ENCODE measurements around the gene RALBP1. TPM values are rescaled to one million over a fixed set of nuclear protein-coding genes. Genes with fewer than 3 reads are reported as not detected.

The RALBP1 gene
- polyA plus RNA-seq, 1 donor from 2014 or later: 30.0 TPM

GRCh38 chr18:9453283-9453682, 22.0 kb upstream of the RALBP1 start:
- H3K36me3 ChIP-seq (ENCODE audit: insufficient read depth, low read length): no peaks in the 10 kb centered on the region
- no peaks in the 10 kb centered on the region for H3K79me2 ChIP-seq (replicated peaks; ENCODE audit: insufficient read depth, low read length)
- H3K27me3 ChIP-seq (ENCODE audit: insufficient read depth, low read depth, low read length): no peaks in the 10 kb centered on the region
- TF ChIP-seq TAF1 (IDR thresholded peaks at IDR 0.05; ENCODE audit: low read depth) (no peak), EP300 (conservative IDR thresholded peaks at IDR 0.05; ENCODE audit: poor library complexity, severe bottlenecking) (no peak)
- no peak overlapping the region for H3K9ac ChIP-seq (ENCODE audit: low read length)
- no peaks in the 10 kb centered on the region for H3F3A ChIP-seq (ENCODE audit: insufficient read depth, low read length, poor library complexity, severe bottlenecking)
- H3K27ac ChIP-seq (ENCODE audit: low read length): no peak overlapping the region
- H2AFZ ChIP-seq (ENCODE audit: low read depth, low read length): no peak overlapping the region
- no peaks in the 10 kb centered on the region for H4K20me1 ChIP-seq (ENCODE audit: insufficient read depth)
- H3K4me2 ChIP-seq (ENCODE audit: low read length): no peak overlapping the region
- no peaks in the 10 kb centered on the region for H3K9me3 ChIP-seq (ENCODE audit: low read length)
- H3K4me3 ChIP-seq (ENCODE audit: low read length): no peak overlapping the region
- no peaks in the 10 kb centered on the region for H3K9me2 ChIP-seq (ENCODE audit: insufficient read depth, low read length)

- no peaks in the 10 kb centered on the region for H3K9me3 ChIP-seq (ENCODE audit: low read length)
- no peak overlapping the region for H3K4me3 ChIP-seq (ENCODE audit: low read length)
- H3K79me2 ChIP-seq (replicated peaks; ENCODE audit: insufficient read depth, low read length): no peaks in the 10 kb centered on the region
- no peak for TF ChIP-seq RAD21 (conservative IDR thresholded peaks at IDR 0.05)
- TF ChIP-seq SMC3 (conservative IDR thresholded peaks at IDR 0.05; ENCODE audit: poor library complexity): no peak
- TF ChIP-seq EP300 (conservative IDR thresholded peaks at IDR 0.05; ENCODE audit: poor library complexity, severe bottlenecking): no peak
- no peak for TF ChIP-seq TAF1 (IDR thresholded peaks at IDR 0.05; ENCODE audit: low read depth)
- no peak for TF ChIP-seq EZH2 (IDR thresholded peaks at IDR 0.05; ENCODE audit: borderline replicate concordance, insufficient read depth, low read length, poor library complexity, severe bottlenecking)
- no peak for TF ChIP-seq POLR2AphosphoS5 (IDR thresholded peaks at IDR 0.05)
- TF ChIP-seq CTCF (IDR thresholded peaks at IDR 0.05; ENCODE audit: poor library complexity, severe bottlenecking): no peak
- no peak for TF ChIP-seq MXI1 (conservative IDR thresholded peaks at IDR 0.05; ENCODE audit: poor library complexity, severe bottlenecking)
- TF ChIP-seq REST (IDR thresholded peaks at IDR 0.05; ENCODE audit: borderline replicate concordance): no peak
- H3F3A ChIP-seq (ENCODE audit: insufficient read depth, low read length, poor library complexity, severe bottlenecking): no peaks in the 10 kb centered on the region
- H4K20me1 ChIP-seq (ENCODE audit: insufficient read depth): no peaks in the 10 kb centered on the region
- no peaks in the 10 kb centered on the region for H3K27me3 ChIP-seq (ENCODE audit: insufficient read depth, low read depth, low read length)
- H3K9ac ChIP-seq (ENCODE audit: low read length): no peak overlapping the region
- H3K4me2 ChIP-seq (ENCODE audit: low read length): no peak overlapping the region
- H3K27ac ChIP-seq (ENCODE audit: low read length): no peak overlapping the region
- H3K9me2 ChIP-seq (ENCODE audit: insufficient read depth, low read length): no peaks in the 10 kb centered on the region
- no peaks in the 10 kb centered on the region for H3K36me3 ChIP-seq (ENCODE audit: insufficient read depth, low read length)
- no peak overlapping the region for H2AFZ ChIP-seq (ENCODE audit: low read depth, low read length)
Observed at GRCh38 chr18:9454061-9454703, 21.1 kb upstream of the RALBP1 start.
